SIG-M5 (cell line): ENCODE data around the gene SCGB1C2.
"Not testable (repeated sequence)": the region's sequence is repeated elsewhere in the genome, so short reads cannot be mapped to it uniquely, and the experiment has no call there.

Source experiments
- DNase-seq: peaks from one replicate; lab custom pipeline; 2025; lab: John Stamatoyannopoulos, UW

Gene SCGB1C2

DNA sequence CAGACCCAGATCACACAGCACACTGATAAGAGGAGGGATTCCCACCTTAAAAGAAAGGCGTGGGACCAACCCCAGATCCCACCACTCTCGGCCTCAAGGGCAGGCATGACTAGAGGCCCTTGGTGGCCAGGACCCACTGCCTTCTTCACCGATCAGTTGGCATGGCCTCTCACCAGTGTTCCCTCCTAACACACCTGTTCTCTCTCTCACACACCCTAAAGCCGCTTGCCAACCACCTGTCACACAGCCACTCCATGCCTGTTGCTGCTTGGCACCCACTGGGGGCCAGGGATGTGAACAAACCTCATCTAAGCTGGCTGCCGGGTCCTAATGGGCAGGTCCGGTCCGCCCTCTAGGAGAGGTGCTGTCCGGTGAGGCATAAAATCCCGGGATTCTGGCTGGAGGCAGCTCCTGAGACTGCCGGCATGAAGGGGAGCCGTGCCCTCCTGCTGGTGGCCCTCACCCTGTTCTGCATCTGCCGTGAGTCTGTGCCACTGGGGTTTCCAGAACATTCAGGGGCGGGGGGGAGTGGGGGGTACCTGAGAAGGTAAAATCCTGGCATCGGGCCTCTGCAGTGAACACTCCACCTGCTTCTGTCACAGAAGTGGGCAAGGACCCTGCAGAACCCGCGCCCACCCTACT is at the start of gene SCGB1C2:
SCGB1C2 (plus strand) TSS at position 404 of the 642 bp plus-strand sequence; CDS start at position 426, 22 bp downstream.
- not testable (repeated sequence) for DNase-seq

DNA sequence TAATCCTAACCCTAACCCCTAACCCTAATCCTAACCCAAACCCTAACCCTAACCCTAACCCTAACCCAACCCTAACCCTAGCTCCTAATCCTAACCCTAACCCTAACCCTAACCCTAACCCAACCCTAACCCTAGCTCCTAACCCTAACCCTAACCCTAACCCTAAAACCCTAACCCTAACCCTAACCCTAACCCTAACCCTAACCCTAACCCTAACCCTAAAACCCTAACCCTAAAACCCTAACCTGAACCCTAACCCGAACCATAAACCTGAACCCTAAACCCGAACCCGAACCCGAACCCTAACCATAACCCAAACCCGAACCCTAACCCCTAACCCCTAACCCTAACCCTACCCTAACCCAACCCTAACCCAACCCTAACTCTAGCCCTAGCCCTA is 24.3 kb upstream of the SCGB1C2 start:
- DNase-seq: not testable (repeated sequence)

- DNase-seq: not testable (repeated sequence)
These were observed 18.9 kb upstream of the SCGB1C2 start for GRCh38 chr17:118339-118917.

GRCh38 chr17:133932-134331 is 3.4 kb upstream of the SCGB1C2 start:
- DNase-seq: not testable (repeated sequence)

- DNase-seq: not testable (repeated sequence)
These were observed 3.0 kb upstream of the SCGB1C2 start for GRCh38 chr17:134332-134785.

DNA sequence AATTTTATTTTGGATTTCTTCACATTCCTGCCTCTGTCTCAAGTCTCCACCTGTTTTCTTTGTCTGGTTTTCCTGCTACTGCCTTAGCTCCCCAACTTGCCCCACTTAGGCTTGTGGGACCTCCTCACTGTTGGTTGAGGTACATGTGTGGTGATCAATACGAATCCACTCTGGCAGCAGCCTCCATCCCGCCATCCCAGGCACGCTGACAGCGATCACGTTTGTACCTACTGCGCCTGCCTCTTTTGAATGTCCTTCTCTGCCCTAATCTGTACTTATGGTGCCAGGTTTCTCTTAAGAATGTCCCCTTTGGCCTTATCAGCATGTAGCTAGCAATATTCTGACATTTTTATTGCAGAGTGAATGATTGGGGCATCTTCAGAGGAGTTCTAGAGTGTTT is 2.3 kb upstream of the SCGB1C2 start:
- not testable (repeated sequence) for DNase-seq

DNA sequence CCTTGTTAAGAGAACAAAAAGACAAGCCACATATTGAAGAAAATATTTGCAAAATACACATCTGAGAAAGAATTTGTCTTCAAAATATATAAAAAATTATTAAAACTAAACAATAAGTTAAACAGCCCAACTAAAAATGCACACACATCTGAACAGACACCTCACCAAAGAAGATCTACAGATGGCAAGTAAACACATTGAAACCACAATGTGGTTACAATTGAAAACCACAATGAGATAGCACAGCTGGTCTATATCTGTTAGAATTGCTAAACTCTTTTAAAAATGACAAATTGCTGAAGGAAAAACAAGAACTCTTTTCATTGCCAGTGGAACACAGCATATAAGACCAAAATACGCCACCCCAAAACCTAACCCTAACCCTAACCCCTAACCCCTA is 1.5 kb upstream of the SCGB1C2 start:
- not testable (repeated sequence) for DNase-seq

GRCh38 chr17:136531-136930 is 838 bp upstream of the SCGB1C2 start:
- not testable (repeated sequence) for DNase-seq

DNA sequence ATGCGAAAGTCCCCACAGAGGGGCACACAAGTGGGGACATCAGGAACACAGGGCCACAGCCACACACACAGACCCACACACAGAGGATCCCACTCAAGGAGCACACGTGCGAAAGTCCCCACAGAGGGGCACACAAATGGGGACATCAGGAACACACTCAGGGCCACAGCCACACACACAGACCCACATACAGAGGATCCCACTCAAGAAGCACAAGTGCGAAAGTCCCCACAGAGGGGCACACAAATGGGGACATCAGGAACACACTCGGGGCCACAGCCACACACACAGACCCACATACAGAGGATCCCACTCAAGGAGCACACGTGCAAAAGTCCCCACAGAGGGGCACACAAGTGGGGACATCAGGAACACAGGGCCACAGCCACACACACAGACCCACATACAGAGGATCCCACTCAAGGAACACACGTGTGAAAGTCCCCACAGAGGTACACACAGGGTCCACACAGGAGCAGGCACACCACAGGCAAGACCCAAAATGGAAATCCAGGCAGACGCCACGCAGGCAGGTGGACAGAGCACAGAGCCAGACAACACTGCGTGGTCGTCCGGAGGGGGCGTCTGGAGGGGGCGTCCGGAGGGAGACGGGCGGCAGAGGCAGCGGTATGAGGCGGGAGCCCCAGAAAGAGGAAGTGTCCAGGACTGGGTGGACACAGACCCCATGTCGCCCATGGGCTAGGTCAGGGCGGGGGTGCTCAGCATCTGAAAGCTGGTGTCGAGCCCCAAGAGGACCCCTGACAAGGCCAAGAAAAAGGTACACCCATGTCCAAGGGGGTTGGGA is 2.2 kb downstream of the SCGB1C2 start:
- DNase-seq: not testable (repeated sequence)

DNA sequence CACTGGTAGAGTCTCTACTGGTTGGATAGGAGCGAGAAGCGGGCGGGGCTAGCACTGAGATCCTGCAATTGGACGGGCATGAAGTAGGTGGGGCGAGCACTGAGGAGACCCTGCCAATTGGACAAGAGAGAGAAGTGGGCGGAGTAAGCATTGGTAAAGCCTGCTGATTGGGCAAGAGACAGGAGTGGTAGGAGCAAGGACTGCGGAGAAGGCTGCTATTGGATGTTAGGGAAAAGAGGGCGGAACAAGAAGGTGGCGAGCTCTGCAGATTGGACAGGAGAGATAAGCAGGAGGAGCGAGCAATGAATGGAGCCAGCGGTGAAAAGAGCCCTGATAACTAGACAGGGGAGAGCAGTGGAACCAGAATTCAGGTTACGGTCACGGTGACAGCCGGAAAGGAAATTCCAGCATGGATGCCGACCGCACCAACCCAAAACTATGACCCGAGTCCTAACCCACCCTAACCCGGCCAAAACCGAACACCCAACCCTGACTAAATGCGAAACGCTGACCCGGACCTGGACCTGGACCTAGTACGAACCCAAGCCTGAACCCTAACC is 4.8 kb downstream of the SCGB1C2 start:
- no peak for DNase-seq

DNA sequence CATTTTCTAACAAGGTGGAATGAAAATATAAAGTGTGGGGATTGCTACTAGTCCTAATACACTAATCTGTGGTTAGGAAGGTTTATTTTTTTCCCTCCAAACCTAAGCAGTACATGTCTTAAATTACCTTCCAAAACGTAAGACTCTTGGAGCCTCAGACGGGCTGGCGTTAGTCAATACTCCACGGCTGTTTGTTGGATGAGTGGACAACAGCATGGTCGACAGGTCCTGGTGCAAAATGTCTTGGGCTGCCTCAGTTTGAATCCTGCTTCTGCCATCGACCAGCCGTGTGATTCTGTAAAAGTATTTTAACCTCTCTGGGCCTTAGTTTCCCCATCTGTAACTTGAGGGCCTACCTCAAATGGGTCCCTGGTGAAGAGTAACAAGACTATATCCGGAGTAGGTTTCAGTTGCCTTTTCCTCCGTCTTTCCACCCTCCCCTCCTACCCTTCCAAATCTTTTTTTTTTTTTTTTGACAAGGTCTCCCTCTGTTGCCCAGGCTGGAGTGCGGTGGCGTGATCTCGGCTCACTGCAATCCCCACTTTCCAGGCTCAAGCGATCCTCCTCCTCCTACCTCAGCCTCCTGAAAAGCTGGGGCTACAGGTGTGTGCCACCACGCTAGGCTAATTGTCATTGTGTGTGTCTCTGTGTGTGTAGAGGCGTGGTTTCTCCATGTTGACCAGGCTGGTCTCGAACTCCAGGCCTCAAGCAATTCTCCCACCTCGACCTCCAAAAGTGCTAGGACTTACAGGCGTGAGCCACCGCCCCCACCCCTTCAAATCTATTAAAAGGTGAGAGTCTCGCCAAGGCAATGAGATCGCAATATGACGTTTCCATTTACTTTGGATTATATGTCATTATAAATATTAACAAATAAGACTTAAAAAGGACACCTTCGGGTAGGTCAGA is 5.8 kb downstream of the SCGB1C2 start:
- DNase-seq: no peak

- DNase-seq: no peak
These were observed 6.5 kb downstream of the SCGB1C2 start for GRCh38 chr17:143785-144281.

GRCh38 chr17:144936-145670 is 7.7 kb downstream of the SCGB1C2 start:
- DNase-seq: no peak

- no peak for DNase-seq
These were observed 8.5 kb downstream of the SCGB1C2 start for GRCh38 chr17:145671-146541.

DNA sequence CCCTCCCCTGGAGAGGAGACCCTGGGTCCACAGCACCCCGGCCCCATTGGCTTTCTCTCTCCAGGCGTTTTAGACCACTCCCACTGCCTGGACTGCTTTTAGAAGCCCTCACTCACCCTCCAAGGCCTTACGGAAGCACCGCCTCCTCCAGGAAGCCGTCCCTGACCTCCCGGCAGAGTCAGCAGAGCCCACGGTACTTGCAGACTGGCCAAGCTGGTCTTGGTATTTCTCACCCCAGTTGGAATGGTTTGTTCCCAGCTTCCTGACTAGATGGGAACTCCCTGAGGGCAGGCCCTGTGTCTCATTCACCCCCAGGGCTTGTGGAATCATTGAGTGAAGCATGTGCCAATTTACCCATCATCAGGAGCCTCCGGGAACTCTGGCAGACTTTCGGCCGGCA is 9.2 kb downstream of the SCGB1C2 start:
- DNase-seq: no peak

DNA sequence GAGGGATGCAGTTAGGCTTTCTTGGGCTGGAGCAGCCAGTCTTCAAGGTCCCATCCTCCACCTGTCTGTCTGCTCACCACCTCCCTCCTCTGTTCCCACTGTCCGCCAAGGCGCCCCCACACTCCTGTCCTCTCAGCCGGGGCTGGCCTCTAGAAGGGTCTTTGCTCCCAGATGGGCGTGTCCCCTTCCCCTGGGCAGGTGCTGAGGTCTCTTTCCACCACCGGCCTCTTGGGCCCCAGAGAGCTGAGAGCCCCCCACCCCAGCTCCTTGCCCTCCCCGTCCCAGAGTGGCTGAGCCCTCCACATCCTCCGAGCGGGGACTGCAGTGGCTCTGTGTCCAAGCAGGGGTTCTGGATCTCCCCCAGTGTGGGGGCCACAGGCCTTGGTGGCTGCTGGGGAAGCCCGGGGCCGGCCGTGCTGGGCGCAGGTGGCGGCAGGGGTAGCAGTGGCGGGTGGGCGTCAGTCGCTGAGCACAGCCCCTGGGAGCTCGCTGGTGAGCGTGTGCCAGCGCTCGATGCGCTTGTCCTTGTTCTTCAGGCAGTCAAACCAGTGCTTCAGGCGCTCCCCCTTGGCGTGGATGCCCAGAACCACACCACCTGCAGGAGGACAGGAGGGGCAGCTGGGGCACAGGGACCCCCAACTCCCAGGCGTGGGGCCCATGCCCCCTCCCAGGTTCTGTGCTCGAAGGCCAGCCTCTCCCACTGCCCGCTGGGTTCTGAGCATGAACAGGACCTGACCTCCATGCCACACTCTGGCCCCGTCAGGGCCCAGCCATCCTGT is 9.8 kb downstream of the SCGB1C2 start:
- DNase-seq: no peak

DNA sequence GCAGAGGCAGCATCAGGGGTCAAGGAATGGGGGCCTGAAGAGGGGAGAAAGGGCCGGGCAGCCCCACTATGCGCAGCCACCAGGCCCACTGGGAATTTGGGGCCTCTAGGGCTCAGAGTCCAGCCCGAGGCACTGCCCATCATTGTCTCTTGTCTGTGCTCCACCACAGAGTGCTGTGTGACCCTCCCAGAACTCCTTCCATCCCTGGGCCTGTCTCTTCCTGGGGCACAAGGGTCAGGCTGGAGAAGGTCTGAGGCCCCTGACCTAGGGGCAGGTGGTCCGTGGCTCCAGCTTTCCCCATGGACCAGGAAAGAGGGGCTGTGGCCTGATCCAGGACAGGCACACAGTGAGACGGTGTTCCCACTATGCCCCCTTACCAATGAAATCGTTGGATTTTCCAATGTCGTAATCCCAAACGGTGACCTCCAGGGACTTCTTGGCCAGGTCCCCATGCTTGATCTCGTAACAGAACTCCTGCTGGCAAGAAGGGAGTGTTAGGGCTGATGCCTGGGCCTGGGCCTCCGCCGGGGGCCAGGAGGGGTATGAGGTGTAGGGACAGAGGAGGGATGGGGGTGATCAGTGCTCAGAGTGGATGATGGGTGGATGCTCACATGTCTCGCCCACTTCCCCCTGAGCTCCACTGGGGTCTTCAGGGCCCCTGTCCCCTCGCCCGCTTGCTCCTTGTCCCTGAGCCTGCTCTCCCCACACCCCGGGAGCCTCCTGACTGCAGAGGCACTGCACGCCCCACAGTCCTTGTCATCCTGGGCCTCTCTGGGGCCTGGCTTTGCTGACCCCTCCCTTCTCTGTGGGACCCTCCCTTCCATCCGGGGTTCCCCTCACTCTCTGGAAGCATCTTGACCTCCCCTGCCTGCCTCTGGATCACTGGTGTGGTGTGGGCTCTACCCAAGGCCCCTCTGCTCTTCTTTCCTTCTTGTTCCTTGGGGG is 10.7 kb downstream of the SCGB1C2 start:
- DNase-seq: no peak

DNA sequence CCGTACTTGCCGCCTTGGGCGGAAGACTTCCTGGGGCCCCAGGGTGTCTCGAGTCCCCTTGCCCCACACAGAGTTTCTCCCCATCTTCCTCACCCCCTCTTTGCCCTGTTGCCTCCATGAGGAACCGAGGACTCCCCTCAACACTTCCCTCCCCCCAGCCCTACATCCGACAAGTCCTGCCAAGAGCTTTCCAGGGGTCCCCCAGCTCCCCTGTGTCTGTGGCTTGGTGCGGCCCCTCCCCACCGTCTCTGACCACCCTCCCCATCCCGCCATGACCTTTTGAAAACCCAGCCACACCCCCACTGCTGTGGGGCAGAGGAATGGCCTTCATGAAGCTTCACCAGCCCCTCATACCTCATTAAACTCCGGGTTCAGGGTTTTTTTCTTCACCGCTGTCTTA is 11.4 kb downstream of the SCGB1C2 start:
- no peak for DNase-seq
